GM21528 (cell line): ENCODE data around the gene SUSD4.
"Not testable (repeated sequence)": the region's sequence is repeated elsewhere in the genome, so short reads cannot be mapped to it uniquely, and the experiment has no call there.

Source experiments
- ATAC-seq: cut with Tn5 transposase; IDR thresholded peaks from one replicate; pipeline ENCODE4 v1.9.1; 2021; ENCODE audit warnings: mild to moderate bottlenecking, moderate library complexity; ENCODE audit not compliant: unreplicated experiment, low FRiP score

The SUSD4 gene

DNA sequence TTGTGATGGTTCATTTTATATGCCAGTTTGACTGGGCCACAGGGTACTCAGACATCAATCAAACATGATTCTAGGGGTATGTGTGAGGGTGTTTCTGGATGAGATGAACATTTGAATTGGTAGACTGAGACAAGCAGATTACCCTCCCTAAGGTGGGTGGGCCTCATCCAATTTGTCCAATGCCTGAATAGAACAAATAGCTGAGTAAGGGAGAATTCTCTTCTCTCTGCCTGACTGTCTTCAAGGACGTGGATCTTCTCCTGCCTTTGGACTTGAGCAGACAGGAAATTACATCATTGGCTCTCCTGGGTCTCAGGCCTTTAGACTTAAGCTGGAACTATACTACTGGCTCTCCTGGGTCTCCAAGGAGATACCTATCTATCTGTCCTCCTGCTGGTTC is 64.4 kb downstream of the SUSD4 start:
- ATAC-seq: no peak

DNA sequence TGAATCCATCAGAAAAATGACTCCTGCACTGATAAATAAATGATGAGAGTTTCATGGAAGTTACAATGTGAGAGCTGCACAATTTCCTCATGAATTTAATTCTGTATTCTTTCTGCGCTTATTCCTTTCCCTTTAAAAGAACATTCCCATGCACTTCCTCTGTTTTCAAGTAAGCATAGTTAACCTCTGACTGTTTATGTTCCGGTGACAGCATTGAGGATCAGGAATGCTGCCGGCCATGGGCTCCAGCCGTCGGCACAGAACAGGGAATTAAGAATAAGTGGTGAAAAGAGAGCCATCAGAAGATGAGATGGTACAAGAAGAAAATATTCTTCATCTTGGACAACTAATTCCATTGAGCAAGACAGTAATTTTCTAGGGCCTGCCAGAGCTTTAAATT is 65.3 kb downstream of the SUSD4 start:
- no peak for ATAC-seq

- ATAC-seq: no peak
These were observed 66.2 kb downstream of the SUSD4 start for GRCh38 chr1:223297800-223298199.

DNA sequence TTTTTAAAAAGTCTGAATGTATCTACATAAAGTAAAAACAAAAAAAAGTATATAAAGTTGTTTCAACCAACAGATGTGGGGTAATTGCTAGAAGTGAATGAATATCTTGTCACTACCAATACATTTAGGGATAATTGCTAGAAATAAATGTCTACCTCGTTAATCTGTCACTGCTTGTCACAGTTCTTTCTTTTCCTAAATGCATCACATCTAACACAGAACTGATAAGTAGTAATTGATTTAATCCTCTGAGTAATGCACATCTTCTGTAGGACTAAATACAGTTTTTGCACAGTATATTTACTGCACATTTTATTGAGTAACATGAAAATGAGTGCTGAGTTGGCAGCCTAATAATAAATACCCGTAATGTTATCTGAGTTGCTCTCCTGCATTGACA is 72.2 kb downstream of the SUSD4 start:
- ATAC-seq: no peak

GRCh38 chr1:223290397-223290796 is 73.6 kb downstream of the SUSD4 start:
- no peak for ATAC-seq

DNA sequence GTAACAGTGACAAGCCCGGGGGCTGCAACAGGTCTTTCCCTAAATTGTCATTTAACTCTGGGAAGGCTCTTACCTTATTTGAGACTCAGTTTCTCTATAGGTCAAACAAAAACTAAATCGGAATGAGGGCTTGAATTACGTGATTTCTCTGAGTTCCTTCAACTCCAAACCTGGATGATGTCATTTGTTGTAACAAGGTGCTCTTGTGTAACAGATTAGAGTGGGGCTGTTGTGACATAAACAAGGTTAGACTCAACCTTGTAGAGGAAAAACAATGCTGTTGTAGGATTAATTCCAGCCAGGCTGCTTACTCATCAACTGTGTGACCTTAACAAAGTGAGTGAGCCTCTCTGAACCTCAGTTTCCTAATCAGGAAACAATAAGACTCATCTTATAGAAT is 74.4 kb downstream of the SUSD4 start:
- ATAC-seq: no peak

- ATAC-seq: no peak
These were observed 75.2 kb downstream of the SUSD4 start for GRCh38 chr1:223288826-223289225.

GRCh38 chr1:223285452-223285851 is 78.5 kb downstream of the SUSD4 start:
- ATAC-seq: no peak

DNA sequence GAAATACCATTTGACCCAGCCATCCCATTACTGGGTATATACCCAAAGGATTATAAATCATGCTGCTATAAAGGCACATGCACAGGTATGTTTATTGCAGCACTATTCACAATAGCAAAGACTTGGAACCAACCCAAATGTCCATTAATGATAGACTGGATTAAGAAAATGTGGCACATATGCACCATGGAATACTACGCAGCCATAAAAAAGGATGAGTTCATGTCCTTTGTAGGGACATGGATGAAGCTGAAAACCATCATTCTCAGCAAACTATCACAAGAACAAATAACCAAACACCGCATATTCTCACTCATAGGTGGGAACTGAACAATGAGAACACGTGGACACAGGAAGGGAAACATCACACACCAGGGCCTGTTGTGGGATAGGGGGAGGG is 80.3 kb downstream of the SUSD4 start:
- not testable (repeated sequence) for ATAC-seq

- not testable (repeated sequence) for ATAC-seq
These were observed 85.7 kb downstream of the SUSD4 start for GRCh38 chr1:223278311-223278710.

GRCh38 chr1:223276029-223276428 is 87.9 kb downstream of the SUSD4 start:
- ATAC-seq: no peak

GRCh38 chr1:223273511-223273910 is 90.5 kb downstream of the SUSD4 start:
- no peak for ATAC-seq

- no peak for ATAC-seq
These were observed 92.7 kb downstream of the SUSD4 start for GRCh38 chr1:223271085-223271781.

- ATAC-seq: no peak
These were observed 93.8 kb downstream of the SUSD4 start for GRCh38 chr1:223270155-223270554.

- ATAC-seq: no peak
These were observed 95.0 kb downstream of the SUSD4 start for GRCh38 chr1:223269006-223269405.

DNA sequence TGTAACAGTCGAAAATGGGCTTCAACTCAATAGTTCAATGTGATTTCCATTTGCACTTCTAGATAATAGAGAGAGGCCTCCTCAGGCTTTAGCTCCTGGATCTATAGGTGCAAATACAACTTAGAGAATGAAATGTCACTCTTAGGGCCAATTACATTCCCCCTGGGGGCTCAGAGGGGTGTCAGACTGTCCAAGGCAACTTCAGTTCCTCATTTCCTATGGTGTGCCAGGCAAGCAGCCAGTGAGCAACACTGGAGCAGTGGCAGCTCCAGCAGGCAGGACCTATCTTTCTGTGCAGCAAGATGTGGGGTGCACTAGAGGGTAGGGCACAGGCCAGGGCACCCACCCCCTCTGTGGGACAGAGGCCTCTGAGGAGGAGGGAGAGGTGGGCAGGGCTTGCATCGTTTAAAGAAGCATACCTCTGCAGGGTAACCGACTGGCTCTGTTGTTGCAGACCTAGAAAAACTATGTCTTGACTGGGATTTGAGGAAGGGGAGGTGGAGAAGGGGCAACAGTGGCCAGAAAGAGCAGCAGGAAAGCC is 97.3 kb downstream of the SUSD4 start:
- no peak for ATAC-seq

- ATAC-seq: no peak
These were observed 98.7 kb downstream of the SUSD4 start for GRCh38 chr1:223264983-223265908.

GRCh38 chr1:223264529-223264928 is 99.4 kb downstream of the SUSD4 start:
- no peak for ATAC-seq

GRCh38 chr1:223261914-223262313 is 102.1 kb downstream of the SUSD4 start:
- no peak for ATAC-seq

GRCh38 chr1:223260712-223261111 is 103.3 kb downstream of the SUSD4 start:
- no peak for ATAC-seq

DNA sequence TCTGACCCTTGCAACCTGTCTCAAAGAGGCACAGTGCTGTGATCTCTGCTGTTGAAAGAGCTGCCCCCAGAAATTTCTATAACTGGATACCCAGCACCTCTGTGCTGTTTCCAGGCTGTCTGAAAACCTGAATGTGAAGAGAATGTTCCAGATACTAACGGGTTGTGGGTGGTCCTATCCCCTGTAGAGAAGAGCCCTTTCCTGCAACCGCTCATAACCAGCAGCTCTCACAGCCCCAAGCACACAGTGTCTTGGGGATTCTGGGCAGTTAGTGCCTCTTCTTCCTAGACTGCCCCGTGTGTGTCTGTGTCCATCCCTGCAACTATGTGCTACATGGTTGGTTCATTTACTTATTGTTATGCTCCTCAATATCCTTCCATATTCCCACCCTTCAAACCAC is 104.5 kb downstream of the SUSD4 start:
- no peak for ATAC-seq
